ENCODE measurements around the gene PTGIS.

The PTGIS gene

DNA sequence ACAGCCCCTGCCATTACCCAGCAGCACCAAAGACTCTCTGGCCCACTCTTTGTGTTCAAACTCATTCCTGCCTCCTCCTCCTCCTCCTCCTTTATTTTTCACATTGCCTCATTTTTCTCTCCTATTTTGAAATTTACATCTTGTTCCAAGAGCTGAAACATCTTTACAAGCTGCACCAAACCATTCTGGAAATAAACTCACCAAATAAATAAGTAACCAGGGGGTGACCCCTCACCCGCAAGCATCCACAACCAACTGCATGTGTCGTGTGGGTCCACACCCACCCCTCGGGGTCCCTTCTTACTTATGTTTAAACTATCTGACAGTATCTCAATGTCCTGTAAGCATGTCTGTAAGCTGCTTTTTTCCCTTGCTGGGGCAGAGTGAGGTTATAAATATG lies 86.8 kb downstream of the PTGIS start:
- TF ChIP-seq JUND (IDR thresholded peaks at IDR 0.05; ENCODE audit: low read depth): no peak
- in situ Hi-C loops (cut with HindIII; ENCODE audit: low pct_unique_long_range_greater_than_20kb, low sequenced_read_pairs): no loop called here
- no peak for DNase-seq (ENCODE audit: low read depth in 1 of 2, low spot score in 1 of 2)

DNA sequence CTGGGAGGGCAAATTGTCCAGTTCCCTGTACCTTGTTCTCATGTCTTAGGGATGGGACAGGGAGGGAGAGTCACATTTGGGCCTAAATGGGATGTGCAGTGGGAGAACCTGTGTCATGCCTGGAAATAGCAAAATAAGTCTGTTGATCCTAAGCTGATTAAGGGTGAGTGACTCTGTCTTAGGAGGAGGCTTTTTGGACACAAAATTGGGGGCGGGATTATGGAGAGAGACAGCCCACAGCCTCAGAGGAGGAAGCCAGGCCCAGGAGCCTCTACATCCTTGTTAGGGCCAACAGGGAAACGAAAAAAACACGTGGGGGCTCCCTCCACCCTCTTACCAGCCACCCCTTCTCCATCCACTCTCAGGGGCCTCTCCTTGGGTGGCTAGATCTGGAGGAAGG lies 87.7 kb downstream of the PTGIS start:
- in situ Hi-C loops (cut with HindIII; ENCODE audit: low pct_unique_long_range_greater_than_20kb, low sequenced_read_pairs): no loop called here
- TF ChIP-seq JUND (IDR thresholded peaks at IDR 0.05; ENCODE audit: low read depth): no peak

DNA sequence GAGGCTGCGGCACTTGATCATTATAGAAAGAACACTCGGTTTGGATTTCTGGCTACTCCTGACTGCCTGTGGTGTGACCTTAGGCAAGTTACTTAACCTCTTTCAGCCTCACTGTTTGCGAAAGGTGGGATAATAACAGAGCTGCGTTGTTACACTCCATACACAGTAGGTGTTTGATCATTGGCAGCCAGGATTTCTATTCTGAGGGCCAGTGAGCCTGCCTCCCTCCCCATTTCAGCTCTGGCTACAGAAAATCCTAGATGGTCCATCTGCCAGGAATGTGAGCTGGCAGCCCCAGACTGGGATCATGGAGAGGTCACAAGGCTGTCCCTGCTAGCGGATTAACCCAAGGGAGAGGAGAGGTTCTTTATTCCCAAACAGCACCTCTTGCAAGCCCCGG lies 88.2 kb downstream of the PTGIS start:
- DNase-seq (ENCODE audit: low read depth in 1 of 2, low spot score in 1 of 2): peak in 1 of 2 experiments; percentile 14
- in situ Hi-C loops (cut with HindIII; ENCODE audit: low pct_unique_long_range_greater_than_20kb, low sequenced_read_pairs): no loop called here
- no peak for TF ChIP-seq JUND (IDR thresholded peaks at IDR 0.05; ENCODE audit: low read depth)

More for the DNA sequence above, 87.7 kb downstream of the PTGIS start:
- DNase-seq (ENCODE audit: low read depth in 1 of 2, low spot score in 1 of 2): no peak

DNA sequence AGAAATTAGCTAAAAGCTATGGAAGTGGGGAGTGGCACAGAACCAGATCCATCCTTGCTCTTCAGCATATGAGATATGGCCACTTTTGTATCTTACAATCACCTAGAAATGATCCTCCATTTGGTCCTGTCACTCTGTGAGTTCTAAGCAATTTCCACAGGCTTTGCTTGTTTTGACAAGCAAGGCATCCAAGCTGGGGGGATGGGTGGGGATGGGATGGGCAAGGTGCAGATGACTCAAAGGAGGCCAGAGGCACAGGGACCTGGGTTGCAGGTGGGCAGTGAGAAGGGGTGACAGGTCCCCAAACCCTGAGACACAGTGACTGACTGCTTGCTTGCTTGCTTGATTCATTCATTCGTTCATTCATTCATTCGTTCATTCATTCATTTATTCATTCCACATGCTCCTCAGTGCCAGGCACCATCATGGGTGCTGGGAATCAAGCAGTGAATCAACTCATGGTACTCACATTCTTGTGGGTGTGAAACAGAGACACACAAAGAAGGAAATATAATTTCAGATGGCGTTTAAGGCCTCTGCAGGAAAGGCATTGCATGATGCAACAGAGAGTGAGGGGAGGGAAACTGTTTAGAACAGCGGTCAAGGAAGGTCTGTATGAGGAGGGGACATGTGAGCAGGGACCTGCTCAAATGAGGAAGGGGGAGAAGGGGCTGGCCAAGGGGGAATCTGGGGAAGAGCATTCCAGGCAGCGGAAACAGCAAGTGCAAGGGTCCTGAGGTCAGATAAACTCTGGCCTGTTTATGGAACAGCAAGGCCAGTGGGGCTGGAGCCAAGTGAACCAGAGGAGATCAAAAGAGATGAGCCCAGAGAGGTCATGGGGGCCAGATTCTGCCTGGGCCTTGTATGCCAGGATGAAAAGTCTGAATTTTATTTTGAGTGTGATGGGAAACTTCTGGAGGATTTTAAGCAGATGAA lies 88.9 kb downstream of the PTGIS start:
- no peak for TF ChIP-seq JUND (IDR thresholded peaks at IDR 0.05; ENCODE audit: low read depth)
- no peak for DNase-seq (ENCODE audit: low read depth in 1 of 2, low spot score in 1 of 2)
- in situ Hi-C loops (cut with HindIII; ENCODE audit: low pct_unique_long_range_greater_than_20kb, low sequenced_read_pairs): no loop called here

DNA sequence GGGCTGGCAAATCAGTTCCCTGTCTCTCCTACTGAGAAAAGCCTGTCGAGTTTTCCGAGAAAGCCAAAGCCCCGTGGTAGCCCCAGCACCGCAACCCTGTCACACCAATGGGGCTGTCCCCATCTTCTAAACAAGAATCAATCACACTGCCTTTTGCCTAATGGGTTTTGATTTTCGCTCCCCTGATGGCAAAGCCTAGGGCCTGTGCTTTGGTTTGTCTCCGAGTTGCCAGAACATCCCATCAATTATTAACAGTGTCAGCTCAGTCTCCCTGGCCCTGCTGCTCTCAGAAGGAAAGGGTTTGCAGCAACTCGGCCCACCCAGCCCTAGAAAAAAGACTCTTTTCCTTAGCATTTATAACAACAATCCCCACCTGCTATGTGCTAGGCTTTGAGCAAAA lies 89.7 kb downstream of the PTGIS start:
- DNase-seq (ENCODE audit: low read depth in 1 of 2, low spot score in 1 of 2): no peak
- no peak for TF ChIP-seq JUND (IDR thresholded peaks at IDR 0.05; ENCODE audit: low read depth)
- in situ Hi-C loops (cut with HindIII; ENCODE audit: low pct_unique_long_range_greater_than_20kb, low sequenced_read_pairs): no loop called here

DNA sequence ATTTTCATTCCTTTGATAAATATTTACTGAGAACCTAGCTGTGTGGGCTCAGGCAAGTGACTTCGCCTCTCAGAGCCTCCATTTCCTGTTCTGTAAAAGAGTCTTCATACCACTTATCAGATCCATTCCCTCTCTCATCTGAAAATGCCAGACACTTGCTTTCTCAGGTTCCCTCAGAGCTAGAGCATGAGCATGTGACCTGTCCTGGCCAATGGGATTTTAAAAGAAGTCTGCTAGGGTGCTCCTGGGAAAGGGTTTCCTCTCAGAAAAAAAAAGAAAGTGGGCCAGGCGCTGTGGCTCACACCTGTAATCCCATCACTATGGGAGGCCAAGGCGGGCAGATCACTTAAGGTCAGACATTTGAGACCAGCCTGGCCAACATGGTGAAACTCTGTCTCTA lies 90.7 kb downstream of the PTGIS start:
- DNase-seq (ENCODE audit: low read depth in 1 of 2, low spot score in 1 of 2): no peak
- no peak for TF ChIP-seq JUND (IDR thresholded peaks at IDR 0.05; ENCODE audit: low read depth)
- in situ Hi-C loops (cut with HindIII; ENCODE audit: low pct_unique_long_range_greater_than_20kb, low sequenced_read_pairs): no loop called here

DNA sequence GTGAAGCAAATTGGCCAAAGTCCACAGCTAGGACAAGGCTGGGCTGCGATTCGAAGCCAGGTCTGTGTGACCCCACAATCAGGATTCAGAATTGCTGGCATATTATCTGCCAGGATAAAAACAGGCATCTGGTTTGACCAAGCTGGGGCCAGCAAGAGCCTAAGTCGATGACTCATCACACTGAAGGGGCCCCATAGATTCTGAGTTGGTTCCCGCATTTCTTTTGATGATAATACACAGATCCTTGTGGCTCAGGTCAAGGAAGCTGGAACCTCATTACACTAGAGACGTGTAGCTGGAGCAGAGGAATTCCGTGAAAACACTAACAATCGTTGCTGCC lies 92.0 kb downstream of the PTGIS start:
- in situ Hi-C loops (cut with HindIII; ENCODE audit: low pct_unique_long_range_greater_than_20kb, low sequenced_read_pairs): no loop called here
- TF ChIP-seq JUND (IDR thresholded peaks at IDR 0.05; ENCODE audit: low read depth): no peak
- DNase-seq (ENCODE audit: low read depth in 1 of 2, low spot score in 1 of 2): no peak

DNA sequence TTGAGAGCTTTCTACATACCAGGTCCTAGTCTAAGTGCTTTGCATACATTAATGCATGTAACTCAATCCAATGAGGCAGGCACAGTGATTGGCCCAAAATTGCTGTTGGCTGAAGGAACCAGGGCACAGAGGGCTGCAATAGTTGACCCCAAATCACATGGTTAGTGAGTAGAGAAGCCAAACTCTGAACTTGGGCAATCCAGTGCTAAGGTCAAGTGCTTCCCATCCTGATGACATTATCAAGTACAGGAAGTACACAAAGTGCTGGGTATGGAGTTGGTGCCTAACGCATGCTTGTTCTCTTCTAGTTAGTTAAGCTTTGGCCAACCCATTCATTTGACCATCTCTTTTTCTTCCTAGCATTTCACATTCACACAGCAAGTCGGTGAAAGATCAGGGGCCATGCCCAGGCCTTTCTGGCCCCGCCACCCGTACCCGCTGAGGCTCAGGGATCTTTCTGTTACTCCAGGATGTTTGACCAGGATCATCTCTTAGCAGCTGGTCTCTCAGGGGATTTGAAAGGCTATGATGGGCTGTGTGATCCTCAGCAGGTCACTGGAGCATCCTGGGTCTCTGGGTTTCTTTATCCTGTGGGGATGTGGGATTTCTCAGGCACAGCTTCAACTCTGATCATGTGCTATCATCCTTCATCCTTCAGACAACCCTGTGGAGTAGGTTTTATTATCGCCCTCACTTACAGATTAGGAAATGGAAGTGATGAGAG lies 92.5 kb downstream of the PTGIS start:
- in situ Hi-C loops (cut with HindIII; ENCODE audit: low pct_unique_long_range_greater_than_20kb, low sequenced_read_pairs): no loop called here
- no peak for DNase-seq (ENCODE audit: low read depth in 1 of 2, low spot score in 1 of 2)
- TF ChIP-seq JUND (IDR thresholded peaks at IDR 0.05; ENCODE audit: low read depth): no peak

DNA sequence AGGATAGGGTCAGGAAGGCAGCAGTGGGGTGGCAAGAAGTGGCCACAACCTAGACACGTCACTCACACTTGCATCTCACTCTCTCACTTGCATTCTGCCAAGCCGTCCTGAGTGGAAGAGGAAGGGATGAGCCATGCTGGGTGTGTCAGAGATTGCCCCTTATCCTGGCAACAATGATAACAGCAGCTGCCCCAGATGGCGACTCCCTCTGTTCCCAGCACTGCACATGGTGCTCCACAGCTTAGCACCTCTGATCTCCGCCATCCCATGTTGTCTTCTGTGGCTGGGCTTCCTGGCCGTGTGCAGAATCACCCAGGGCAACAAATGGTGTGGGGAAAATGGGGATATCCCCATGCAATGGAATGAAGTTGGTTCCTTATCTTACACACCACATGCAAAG lies 96.5 kb downstream of the PTGIS start:
- in situ Hi-C loops (cut with HindIII; ENCODE audit: low pct_unique_long_range_greater_than_20kb, low sequenced_read_pairs): no loop called here
- no peak for TF ChIP-seq JUND (IDR thresholded peaks at IDR 0.05; ENCODE audit: low read depth)
- no peak for DNase-seq (ENCODE audit: low read depth in 1 of 2, low spot score in 1 of 2)

DNA sequence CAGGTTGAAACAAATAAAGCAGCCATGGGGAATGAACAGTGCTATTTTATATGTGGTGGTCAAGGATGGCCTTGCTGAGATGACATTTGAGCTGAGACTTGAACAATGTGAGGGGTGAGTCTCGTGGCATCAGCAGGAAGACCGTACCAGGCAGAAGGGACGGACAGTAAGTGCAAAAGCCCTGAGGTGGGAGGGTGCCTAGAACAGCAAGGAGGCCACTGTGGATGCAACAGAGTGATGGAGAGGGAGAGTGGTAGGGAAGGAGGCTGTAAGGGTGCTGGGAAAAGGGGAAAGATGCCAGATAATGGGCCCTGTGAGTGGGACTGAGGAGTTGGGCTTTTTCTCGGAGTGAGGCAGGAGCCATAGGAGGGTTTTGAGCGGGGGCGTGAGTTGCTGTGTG lies 97.0 kb downstream of the PTGIS start:
- DNase-seq (ENCODE audit: low read depth in 1 of 2, low spot score in 1 of 2): no peak
- in situ Hi-C loops (cut with HindIII; ENCODE audit: low pct_unique_long_range_greater_than_20kb, low sequenced_read_pairs): no loop called here
- TF ChIP-seq JUND (IDR thresholded peaks at IDR 0.05; ENCODE audit: low read depth): no peak

DNA sequence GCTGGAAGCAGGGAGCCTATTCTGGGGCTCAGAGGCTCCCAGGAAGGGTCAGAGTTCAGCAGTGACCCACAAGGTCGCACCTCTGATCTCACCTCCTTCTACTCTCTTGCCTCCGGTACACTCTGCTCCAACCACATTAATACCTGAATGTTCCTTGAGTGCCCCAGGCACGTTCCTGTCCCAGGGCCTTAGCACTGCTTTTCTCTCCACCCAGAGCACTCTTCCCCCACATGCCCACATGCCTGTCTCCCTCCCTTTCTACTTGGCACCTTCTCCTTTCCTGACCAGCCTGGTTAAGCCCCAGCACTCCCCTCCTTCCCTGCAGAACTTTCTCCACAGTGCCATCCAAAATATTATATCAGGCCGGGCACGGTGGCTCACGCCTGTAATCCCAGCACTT lies 98.9 kb downstream of the PTGIS start:
- DNase-seq (ENCODE audit: low read depth in 1 of 2, low spot score in 1 of 2): no peak
- in situ Hi-C loops (cut with HindIII; ENCODE audit: low pct_unique_long_range_greater_than_20kb, low sequenced_read_pairs): no loop called here
- no peak for TF ChIP-seq JUND (IDR thresholded peaks at IDR 0.05; ENCODE audit: low read depth)

DNA sequence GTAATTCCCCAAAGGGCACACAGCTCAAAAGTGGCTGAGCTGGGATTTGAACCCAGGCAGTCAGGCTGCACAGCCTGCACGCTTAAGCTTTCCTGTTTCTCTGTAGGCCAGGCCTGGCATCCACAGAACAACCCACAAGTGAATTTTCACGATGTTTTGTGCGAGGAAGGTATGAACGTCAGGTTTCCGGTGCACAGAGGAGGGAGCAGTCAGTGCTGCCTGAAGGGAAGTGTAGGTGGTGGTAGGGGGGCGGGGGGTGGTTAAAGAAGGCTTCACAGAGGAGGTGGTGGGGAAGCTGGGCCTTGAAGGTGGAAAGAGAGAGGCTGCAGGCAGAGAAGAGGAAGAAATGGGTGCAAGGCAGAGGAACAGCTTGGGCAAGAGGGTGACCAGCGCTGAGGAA lies 99.5 kb downstream of the PTGIS start:
- no peak for DNase-seq (ENCODE audit: low read depth in 1 of 2, low spot score in 1 of 2)
- TF ChIP-seq JUND (IDR thresholded peaks at IDR 0.05; ENCODE audit: low read depth): no peak
- in situ Hi-C loops (cut with HindIII; ENCODE audit: low pct_unique_long_range_greater_than_20kb, low sequenced_read_pairs): no loop called here

DNA sequence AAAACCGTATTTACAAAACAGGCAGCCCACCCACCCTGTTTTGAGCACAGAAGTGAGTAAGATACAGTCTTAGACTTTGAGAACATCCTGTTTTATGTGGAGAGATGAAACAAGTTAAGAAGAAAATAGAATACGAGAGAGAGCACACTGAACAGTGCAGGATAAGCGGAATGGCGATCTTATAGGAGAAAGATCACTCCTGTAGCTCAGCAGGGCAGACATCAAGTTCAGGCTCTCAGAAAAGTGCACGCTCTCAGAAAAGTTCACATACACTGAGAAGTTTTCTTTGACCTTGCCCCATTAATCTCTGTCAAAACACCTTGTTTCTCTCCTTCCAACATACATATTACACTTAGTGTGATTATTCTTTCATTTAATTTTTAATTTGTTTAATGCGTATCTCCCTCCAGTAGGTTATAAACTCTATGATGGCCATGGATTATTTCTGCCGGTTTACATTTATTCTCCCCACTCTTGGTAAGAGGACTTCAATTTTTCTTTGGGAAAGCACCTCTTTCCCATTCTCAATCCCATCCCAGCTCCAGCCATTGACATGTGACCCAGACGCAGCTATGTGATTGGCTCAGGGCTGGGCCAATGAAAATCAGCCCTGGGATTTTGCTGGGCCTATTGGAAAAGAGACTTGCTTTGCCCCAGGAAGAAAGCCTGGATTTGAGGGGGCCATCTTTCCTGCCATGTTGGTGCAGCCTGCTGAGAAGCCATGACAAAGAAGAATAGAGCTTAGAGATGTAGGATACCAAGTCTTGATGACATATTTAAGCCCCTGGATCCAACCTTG lies 101.6 kb downstream of the PTGIS start:
- in situ Hi-C loops (cut with HindIII; ENCODE audit: low pct_unique_long_range_greater_than_20kb, low sequenced_read_pairs): no loop called here
- DNase-seq (ENCODE audit: low read depth in 1 of 2, low spot score in 1 of 2): no peak
- TF ChIP-seq JUND (IDR thresholded peaks at IDR 0.05; ENCODE audit: low read depth): no peak

Data from T47D (cell line).